ENCODE results near the gene CACNA1C. TPM values are rescaled to one million over a fixed set of nuclear protein-coding genes. Genes with fewer than 3 reads are reported as not detected.

The CACNA1C gene
- total RNA-seq, 2 donors from 2014 or later = 8.1 to 18.2 TPM

- intact Hi-C loops (cut with DNase I) = no loop called here
- 80% methylated on average over 17 of the region's 17 CpGs for WGBS
- Histone ChIP-seq H3K27ac (no peak overlapping the region), H3K9me3 (no peaks in the 10 kb centered on the region), H3K4me1 (replicated peaks) (no peaks in the 10 kb centered on the region), H3K36me3 (no peaks in the 10 kb centered on the region), H3K4me3 (no peak overlapping the region), H3K27me3 (replicated peaks; ENCODE audit: insufficient read depth) (no peaks in the 10 kb centered on the region)
- no peak for DNase-seq (ENCODE audit: low spot score)
- TF ChIP-seq POLR2AphosphoS5 (IDR thresholded peaks at IDR 0.05) = no peak
- no peak for TF ChIP-seq CTCF (IDR thresholded peaks at IDR 0.05)
- TF ChIP-seq POLR2A (IDR thresholded peaks at IDR 0.05) = no peak
Observed at GRCh38 chr12:2606186-2606910, 553.6 kb downstream of the CACNA1C start.

- DNase-seq (ENCODE audit: low spot score) = no peak
- Histone ChIP-seq H3K4me1 (replicated peaks) (no peaks in the 10 kb centered on the region), H3K27me3 (replicated peaks; ENCODE audit: insufficient read depth) (no peaks in the 10 kb centered on the region), H3K9me3 (no peaks in the 10 kb centered on the region), H3K27ac (no peak overlapping the region), H3K36me3 (no peaks in the 10 kb centered on the region), H3K4me3 (no peak overlapping the region)
- TF ChIP-seq CTCF (IDR thresholded peaks at IDR 0.05) (no peak), POLR2A (IDR thresholded peaks at IDR 0.05) (no peak), POLR2AphosphoS5 (IDR thresholded peaks at IDR 0.05) (no peak)
- WGBS = 78% methylated on average over 10 of the region's 10 CpGs
- intact Hi-C loops (cut with DNase I) = no loop called here
Observed at GRCh38 chr12:2607881-2608607, 555.3 kb downstream of the CACNA1C start.

- no peak overlapping the region for H3K27ac ChIP-seq
- TF ChIP-seq POLR2AphosphoS5 (IDR thresholded peaks at IDR 0.05) = no peak
- no peak for TF ChIP-seq POLR2A (IDR thresholded peaks at IDR 0.05)
- TF ChIP-seq CTCF (IDR thresholded peaks at IDR 0.05) = no peak
- H3K36me3 ChIP-seq = no peaks in the 10 kb centered on the region
- intact Hi-C loops (cut with DNase I) = no loop called here
- 91% methylated on average over 12 of the region's 12 CpGs for WGBS
- no peaks in the 10 kb centered on the region for H3K9me3 ChIP-seq
- no peaks in the 10 kb centered on the region for H3K4me1 ChIP-seq (replicated peaks)
- no peak overlapping the region for H3K4me3 ChIP-seq
- DNase-seq (ENCODE audit: low spot score) = no peak
- no peaks in the 10 kb centered on the region for H3K27me3 ChIP-seq (replicated peaks; ENCODE audit: insufficient read depth)
Observed at GRCh38 chr12:2608608-2608945, 555.8 kb downstream of the CACNA1C start.

- intact Hi-C loops (cut with DNase I) = no loop called here
- TF ChIP-seq POLR2A (IDR thresholded peaks at IDR 0.05) (no peak), POLR2AphosphoS5 (IDR thresholded peaks at IDR 0.05) (no peak)
- WGBS = 71% methylated on average over 12 of the region's 12 CpGs
- Histone ChIP-seq H3K4me1 (replicated peaks) (no peaks in the 10 kb centered on the region), H3K4me3 (no peak overlapping the region), H3K9me3 (no peaks in the 10 kb centered on the region), H3K36me3 (no peaks in the 10 kb centered on the region), H3K27ac (no peak overlapping the region), H3K27me3 (replicated peaks; ENCODE audit: insufficient read depth) (no peaks in the 10 kb centered on the region)
- no peak for DNase-seq (ENCODE audit: low spot score)
Observed at GRCh38 chr12:2609020-2609419, 556.2 kb downstream of the CACNA1C start.

- WGBS = 95% methylated on average over 11 of the region's 11 CpGs
- intact Hi-C loops (cut with DNase I) = no loop called here
- Histone ChIP-seq H3K4me1 (replicated peaks) (no peaks in the 10 kb centered on the region), H3K9me3 (no peaks in the 10 kb centered on the region), H3K27ac (no peak overlapping the region), H3K4me3 (no peak overlapping the region), H3K36me3 (no peaks in the 10 kb centered on the region), H3K27me3 (replicated peaks; ENCODE audit: insufficient read depth) (no peaks in the 10 kb centered on the region)
- DNase-seq (ENCODE audit: low spot score) = no peak
- TF ChIP-seq POLR2AphosphoS5 (IDR thresholded peaks at IDR 0.05) (no peak), CTCF (IDR thresholded peaks at IDR 0.05) (no peak), POLR2A (IDR thresholded peaks at IDR 0.05) (no peak)
Observed at GRCh38 chr12:2610358-2610757, 557.6 kb downstream of the CACNA1C start.
